Right atrium auricular region (tissue), 2 donors: ENCODE results near the gene TMEM116. TPM values are rescaled to one million over a fixed set of nuclear protein-coding genes. Genes with fewer than 3 reads are reported as not detected.

ENCODE experiments used
- DNase-seq: peaks from one replicate; pipeline ENCODE4 v3.0.0-alpha.2; 2019; ENCODE audit warnings: low spot score
- H3K27ac ChIP-seq, 2 donors: fragments of 200-600 bp; sonication (generic); 1 replicate in 1 of 2; 2 replicates in 1 of 2; pipeline ENCODE4 v1.5.1; 2016 to 2019
- H3K27me3 ChIP-seq, 2 donors: fragments of 200-600 bp; sonication (generic); one replicate each; pipeline versions ENCODE4 v1.5.1 to v1.6.0; 2017 to 2019
- H3K36me3 ChIP-seq: fragments of 200-600 bp; sonication (generic); one replicate; pipeline ENCODE4 v1.5.1; 2016
- H3K4me1 ChIP-seq, 2 donors: fragments of 200-600 bp; sonication (generic); one replicate each; pipeline versions ENCODE4 v1.5.1 to v1.6.0; 2017 to 2019
- H3K4me3 ChIP-seq, 2 donors: fragments of 200-600 bp; sonication (generic); 1 replicate in 1 of 2; 2 replicates in 1 of 2; pipeline ENCODE4 v1.5.1; 2017 to 2019; ENCODE audit warnings: mild to moderate bottlenecking in 1 of 2, moderate library complexity in 1 of 2
- H3K9me3 ChIP-seq, 2 donors: fragments of 200-600 bp; sonication (generic); one replicate each; pipeline ENCODE4 v1.5.1; 2019
- total RNA-seq, 2 donors: library from RNA; depleted of rRNA; stranded (reverse); fragments of >200 nt; gene quantifications; one replicate each; pipeline ENCODE4 v1.1.0, GENCODE V29; 2016
- TF ChIP-seq, protein P1 (sequence below), 2 donors: fragments of 200-600 bp; sonication (generic); IDR thresholded peaks; one replicate each; pipeline ENCODE4 v1.5.1; 2019; ENCODE audit warnings: antibody characterized with exemption in 2 of 2

Gene TMEM116
- total RNA-seq, 2 donors from 2014 or later = 9.3 to 30.0 TPM

- no peak overlapping the region for H3K4me3 ChIP-seq
- H3K4me1 ChIP-seq = peaks cover 0 to 6% of the 10 kb centered on the region in 2 donors
- DNase-seq = no peak
- peak overlapping the region in 1 of 2 donors; percentile 88 for H3K27ac ChIP-seq
- no peaks in the 10 kb centered on the region for H3K9me3 ChIP-seq
- H3K36me3 ChIP-seq = no peaks in the 10 kb centered on the region
- no peaks in the 10 kb centered on the region for H3K27me3 ChIP-seq
- TF ChIP-seq, protein P1, sequence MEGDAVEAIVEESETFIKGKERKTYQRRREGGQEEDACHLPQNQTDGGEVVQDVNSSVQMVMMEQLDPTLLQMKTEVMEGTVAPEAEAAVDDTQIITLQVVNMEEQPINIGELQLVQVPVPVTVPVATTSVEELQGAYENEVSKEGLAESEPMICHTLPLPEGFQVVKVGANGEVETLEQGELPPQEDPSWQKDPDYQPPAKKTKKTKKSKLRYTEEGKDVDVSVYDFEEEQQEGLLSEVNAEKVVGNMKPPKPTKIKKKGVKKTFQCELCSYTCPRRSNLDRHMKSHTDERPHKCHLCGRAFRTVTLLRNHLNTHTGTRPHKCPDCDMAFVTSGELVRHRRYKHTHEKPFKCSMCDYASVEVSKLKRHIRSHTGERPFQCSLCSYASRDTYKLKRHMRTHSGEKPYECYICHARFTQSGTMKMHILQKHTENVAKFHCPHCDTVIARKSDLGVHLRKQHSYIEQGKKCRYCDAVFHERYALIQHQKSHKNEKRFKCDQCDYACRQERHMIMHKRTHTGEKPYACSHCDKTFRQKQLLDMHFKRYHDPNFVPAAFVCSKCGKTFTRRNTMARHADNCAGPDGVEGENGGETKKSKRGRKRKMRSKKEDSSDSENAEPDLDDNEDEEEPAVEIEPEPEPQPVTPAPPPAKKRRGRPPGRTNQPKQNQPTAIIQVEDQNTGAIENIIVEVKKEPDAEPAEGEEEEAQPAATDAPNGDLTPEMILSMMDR (IDR thresholded peaks at IDR 0.05) = no peak
Observed at GRCh38 chr12:111936869-111937268, 76.1 kb downstream of the TMEM116 start.

DNA sequence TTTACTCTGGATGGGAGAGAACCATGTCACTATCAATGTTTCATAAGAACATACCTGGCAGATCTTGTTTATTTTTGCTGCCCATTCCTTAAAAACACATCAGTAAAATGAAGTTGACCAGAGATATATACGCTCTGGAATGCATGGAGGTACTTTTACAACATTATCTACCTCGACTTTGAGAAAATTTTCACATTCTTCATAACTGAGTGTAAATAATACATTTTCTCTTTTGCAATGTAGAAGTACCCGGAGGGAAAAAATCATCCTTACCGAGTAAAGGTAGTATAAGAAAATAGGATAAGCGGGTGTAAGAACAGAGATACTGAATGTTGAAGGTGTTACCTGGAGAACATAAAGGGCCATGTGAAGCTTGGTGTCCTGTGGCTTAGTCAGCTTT lies 80.7 kb downstream of the TMEM116 start:
- H3K27ac ChIP-seq = no peak overlapping the region
- TF ChIP-seq, protein P1 (IDR thresholded peaks at IDR 0.05) = no peak
- no peaks in the 10 kb centered on the region for H3K36me3 ChIP-seq
- no peak overlapping the region for H3K4me3 ChIP-seq
- no peak for DNase-seq
- no peaks in the 10 kb centered on the region for H3K27me3 ChIP-seq
- peaks cover 0 to 6% of the 10 kb centered on the region in 2 donors for H3K4me1 ChIP-seq
- no peaks in the 10 kb centered on the region for H3K9me3 ChIP-seq

- Histone ChIP-seq H3K4me1 (no peaks in the 10 kb centered on the region), H3K9me3 (no peaks in the 10 kb centered on the region), H3K27me3 (no peaks in the 10 kb centered on the region), H3K36me3 (no peaks in the 10 kb centered on the region), H3K27ac (no peak overlapping the region), H3K4me3 (no peak overlapping the region)
- no peak for DNase-seq
- TF ChIP-seq, protein P1 (IDR thresholded peaks at IDR 0.05) = no peak
Observed at GRCh38 chr12:111927346-111927745, 85.6 kb downstream of the TMEM116 start.

- DNase-seq = no peak
- Histone ChIP-seq H3K4me1 (no peaks in the 10 kb centered on the region), H3K36me3 (no peaks in the 10 kb centered on the region), H3K27me3 (no peaks in the 10 kb centered on the region), H3K27ac (no peak overlapping the region), H3K4me3 (no peak overlapping the region), H3K9me3 (no peaks in the 10 kb centered on the region)
- TF ChIP-seq, protein P1 (IDR thresholded peaks at IDR 0.05) = no peak
Observed at GRCh38 chr12:111926631-111927030, 86.3 kb downstream of the TMEM116 start.

- DNase-seq = no peak
- TF ChIP-seq, protein P1 (IDR thresholded peaks at IDR 0.05) = no peak
- Histone ChIP-seq H3K4me1 (no peaks in the 10 kb centered on the region), H3K9me3 (no peaks in the 10 kb centered on the region), H3K27ac (no peak overlapping the region), H3K4me3 (no peak overlapping the region), H3K36me3 (no peaks in the 10 kb centered on the region), H3K27me3 (no peaks in the 10 kb centered on the region)
Observed at GRCh38 chr12:111925171-111925570, 87.8 kb downstream of the TMEM116 start.

DNA sequence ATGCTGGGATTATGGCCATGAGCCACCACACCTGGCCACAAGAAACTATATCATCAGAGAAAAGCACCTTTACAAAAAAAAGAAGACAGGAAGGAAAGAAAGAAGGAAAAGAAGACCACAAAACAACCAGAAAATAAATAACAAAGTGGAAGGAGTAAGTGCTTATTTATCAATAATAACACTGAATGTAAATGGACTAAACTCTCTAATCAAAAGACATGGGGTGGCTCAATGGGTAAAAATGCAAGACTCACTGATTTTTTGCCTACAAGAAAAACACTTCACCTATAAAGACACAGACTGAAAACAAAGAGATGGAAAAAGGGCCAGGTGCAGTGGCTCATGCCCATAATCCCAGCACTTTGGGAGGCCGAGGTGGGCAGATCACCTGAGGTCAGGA lies 105.2 kb downstream of the TMEM116 start:
- no peaks in the 10 kb centered on the region for H3K9me3 ChIP-seq
- H3K27me3 ChIP-seq = no peaks in the 10 kb centered on the region
- TF ChIP-seq, protein P1 (IDR thresholded peaks at IDR 0.05) = no peak
- H3K27ac ChIP-seq = no peak overlapping the region
- no peak for DNase-seq
- no peaks in the 10 kb centered on the region for H3K4me1 ChIP-seq
- H3K36me3 ChIP-seq = peaks cover 4% of the 10 kb centered on the region
- no peak overlapping the region for H3K4me3 ChIP-seq
